HL-60 (cell line): ENCODE measurements around the gene ZMAT5.

Source experiments
- DNase-seq, 2 experiments: peaks; one replicate each; pipeline ENCODE4 v3.0.0-alpha.2; 2010 to 2020; ENCODE audit warnings: low read depth in 1 of 2, low spot score in 1 of 2
- H3K27ac ChIP-seq: fragments of 250-450 bp; sonication (Bioruptor Pico); replicated peaks from 2 replicates; pipeline ENCODE4 v1.5.1; 2020; ENCODE audit warnings: mild to moderate bottlenecking, moderate library complexity
- H3K27me3 ChIP-seq: fragments of 250-450 bp; sonication (Bioruptor Pico); 2 replicates; pipeline ENCODE4 v1.5.1; 2021; ENCODE audit warnings: mild to moderate bottlenecking, moderate library complexity; ENCODE audit not compliant: insufficient read depth, poor library complexity, severe bottlenecking
- H3K4me3 ChIP-seq: replicated peaks from 2 replicates; pipeline ENCODE4 v1.5.1; 2011; ENCODE audit warnings: mild to moderate bottlenecking, control low read depth, low read length; ENCODE audit not compliant: insufficient read depth
- CTCF ChIP-seq: IDR thresholded peaks from one replicate; pipeline ENCODE4 v1.5.1; 2011; ENCODE audit warnings: low read length, control low read depth, inconsistent platforms; ENCODE audit not compliant: insufficient read depth
- GABPA ChIP-seq: IDR thresholded peaks from 2 replicates; pipeline ENCODE4 v1.6.1; 2012; ENCODE audit warnings: low read depth
- POLR2AphosphoS5 ChIP-seq: IDR thresholded peaks from 2 replicates; pipeline ENCODE4 v1.6.1; 2012; ENCODE audit warnings: low read depth
- REST ChIP-seq: IDR thresholded peaks from 2 replicates; pipeline ENCODE4 v1.6.1; 2012; ENCODE audit warnings: low read depth; ENCODE audit not compliant: insufficient replicate concordance
- SPI1 ChIP-seq: IDR thresholded peaks from 2 replicates; pipeline ENCODE4 v1.6.1; 2012; ENCODE audit warnings: low read depth, mild to moderate bottlenecking, borderline replicate concordance

Gene ZMAT5

GRCh38 chr22:29712119-29712518, 54.7 kb downstream of the ZMAT5 start:
- no peak for TF ChIP-seq SPI1
- TF ChIP-seq REST: no peak
- no peak for TF ChIP-seq CTCF
- no peak for TF ChIP-seq POLR2AphosphoS5
- TF ChIP-seq GABPA: no peak
- Histone ChIP-seq H3K4me3 (no peak overlapping the region), H3K27me3 (peaks cover 19% of the 10 kb centered on the region), H3K27ac (no peak overlapping the region)
- DNase-seq: no peak

GRCh38 chr22:29710922-29711593, 55.7 kb downstream of the ZMAT5 start:
- no peak overlapping the region for H3K27ac ChIP-seq
- peaks cover 13% of the 10 kb centered on the region for H3K27me3 ChIP-seq
- DNase-seq: no peak
- TF ChIP-seq REST (no peak), CTCF (no peak), GABPA (no peak), POLR2AphosphoS5 (no peak), SPI1 (no peak)
- no peak overlapping the region for H3K4me3 ChIP-seq

- H3K4me3 ChIP-seq: no peak overlapping the region
- H3K27ac ChIP-seq: no peak overlapping the region
- DNase-seq: no peak
- TF ChIP-seq REST: no peak
- TF ChIP-seq GABPA: no peak
- no peak for TF ChIP-seq CTCF
- TF ChIP-seq POLR2AphosphoS5: no peak
- no peak for TF ChIP-seq SPI1
- H3K27me3 ChIP-seq: peaks cover 13% of the 10 kb centered on the region
Measured at GRCh38 chr22:29710193-29710592, 56.6 kb downstream of the ZMAT5 start.
